Neural cell (in vitro differentiated cells): ENCODE data around the gene PRRT2. TPM values are rescaled to one million over a fixed set of nuclear protein-coding genes. Genes with fewer than 3 reads are reported as not detected.

Experiments used
- H2AFZ ChIP-seq: fragments of 200-600, 300-800 bp; sonication (generic), shearing (Covaris generic); 2 replicates; pipeline ENCODE4 v1.6.0; 2014; ENCODE audit warnings: low read depth, mild to moderate bottlenecking, antibody characterized with exemption, low read length, moderate library complexity
- H3F3A ChIP-seq: fragments of 200-600 bp; shearing (Covaris generic); 2 replicates; pipeline ENCODE4 v1.6.1; 2016; ENCODE audit warnings: mild to moderate bottlenecking, moderate library complexity, mixed read lengths, antibody characterized with exemption, low read length; ENCODE audit not compliant: insufficient read depth, poor library complexity, severe bottlenecking
- H3K27ac ChIP-seq: fragments of 200-600, 300-800 bp; sonication (generic), shearing (Covaris generic); 2 replicates; pipeline ENCODE4 v1.5.1; 2014; ENCODE audit warnings: mild to moderate bottlenecking, low read length, moderate library complexity
- H3K27me3 ChIP-seq: fragments of 300-800, 200-600 bp; sonication (generic), shearing (Covaris generic); 2 replicates; pipeline ENCODE4 v1.6.0; 2014; ENCODE audit warnings: mild to moderate bottlenecking, low read depth, low read length, moderate library complexity; ENCODE audit not compliant: insufficient read depth
- H3K36me3 ChIP-seq: fragments of 300-800, 200-600 bp; sonication (generic), shearing (Covaris generic); 2 replicates; pipeline ENCODE4 v1.5.1; 2014; ENCODE audit warnings: mild to moderate bottlenecking, antibody characterized with exemption, low read length, moderate library complexity; ENCODE audit not compliant: insufficient read depth
- H3K4me2 ChIP-seq: fragments of 300-800, 200-600 bp; sonication (generic), shearing (Covaris generic); 2 replicates; pipeline ENCODE4 v1.6.0; 2014; ENCODE audit warnings: mild to moderate bottlenecking, low read length
- H3K4me3 ChIP-seq: fragments of 300-800, 200-600 bp; sonication (generic), shearing (Covaris generic); 2 replicates; pipeline ENCODE4 v1.5.1; 2014; ENCODE audit warnings: mild to moderate bottlenecking, low read length, moderate library complexity
- H3K79me2 ChIP-seq: fragments of 200-600 bp; shearing (Covaris generic); replicated peaks from 2 replicates; pipeline ENCODE4 v1.6.0; 2014; ENCODE audit warnings: mild to moderate bottlenecking, low read length, moderate library complexity; ENCODE audit not compliant: insufficient read depth
- H3K9ac ChIP-seq: fragments of 300-800, 200-600 bp; sonication (generic), shearing (Covaris generic); 2 replicates; pipeline ENCODE4 v1.6.1; 2016; ENCODE audit warnings: mild to moderate bottlenecking, low read length, mixed read lengths
- H3K9me2 ChIP-seq: fragments of 200-600 bp; shearing (Covaris generic); 2 replicates; pipeline ENCODE4 v1.6.1; 2016; ENCODE audit warnings: mild to moderate bottlenecking, low read length, mixed read lengths; ENCODE audit not compliant: insufficient read depth
- H3K9me3 ChIP-seq: fragments of 200-600, 300-800 bp; sonication (generic), shearing (Covaris generic); 2 replicates; pipeline ENCODE4 v1.6.1; 2016; ENCODE audit warnings: mild to moderate bottlenecking, mixed run types, low read length, moderate library complexity, mixed read lengths
- H4K20me1 ChIP-seq: fragments of 200-600 bp; shearing (Covaris generic); 2 replicates; pipeline ENCODE4 v1.6.1; 2016; ENCODE audit warnings: mild to moderate bottlenecking, mixed run types; ENCODE audit not compliant: insufficient read depth
- EP300 ChIP-seq: fragments of 450-650 bp; conservative IDR thresholded peaks from 2 replicates; pipeline ENCODE4 v1.6.1; 2014; ENCODE audit warnings: antibody characterized with exemption, mild to moderate bottlenecking, moderate library complexity; ENCODE audit not compliant: poor library complexity, severe bottlenecking
- EZH2 ChIP-seq: fragments of 200-600, 300-800 bp; shearing (Covaris generic), sonication (generic); IDR thresholded peaks from 2 replicates; pipeline ENCODE4 v1.6.1; 2014; ENCODE audit warnings: antibody characterized with exemption, low read length, borderline replicate concordance, mild to moderate bottlenecking; ENCODE audit not compliant: insufficient read depth, poor library complexity, severe bottlenecking
- MXI1 ChIP-seq: fragments of 450-650 bp; conservative IDR thresholded peaks from 2 replicates; pipeline ENCODE4 v1.6.1; 2014; ENCODE audit warnings: antibody characterized with exemption, mild to moderate bottlenecking; ENCODE audit not compliant: poor library complexity, severe bottlenecking
- POLR2AphosphoS5 ChIP-seq: IDR thresholded peaks from 2 replicates; pipeline ENCODE4 v1.6.1; 2012
- RAD21 ChIP-seq: fragments of 450-650 bp; conservative IDR thresholded peaks from 2 replicates; pipeline ENCODE4 v1.6.1; 2014; ENCODE audit warnings: antibody characterized with exemption, mild to moderate bottlenecking, moderate library complexity
- SMC3 ChIP-seq: fragments of 450-650 bp; conservative IDR thresholded peaks from 2 replicates; pipeline ENCODE4 v1.6.1; 2014; ENCODE audit warnings: antibody characterized with exemption, mild to moderate bottlenecking, moderate library complexity; ENCODE audit not compliant: poor library complexity
- TAF1 ChIP-seq: IDR thresholded peaks from 2 replicates; pipeline ENCODE4 v1.6.1; 2012; ENCODE audit warnings: low read depth
- polyA plus RNA-seq: library from polyadenylated mRNA; depleted of rRNA; stranded (reverse); fragments of >200 nt; gene quantifications from 2 replicates; pipeline ENCODE4 v1.2.3, GENCODE V29; 2014
- TF ChIP-seq, protein P1 (sequence below): IDR thresholded peaks from 2 replicates; pipeline ENCODE4 v1.6.1; 2012; ENCODE audit warnings: borderline replicate concordance
- TF ChIP-seq, protein P2 (sequence below): fragments of 450-650 bp; IDR thresholded peaks from 2 replicates; pipeline ENCODE4 v1.5.1; 2014; ENCODE audit warnings: antibody characterized with exemption, mild to moderate bottlenecking, moderate library complexity; ENCODE audit not compliant: poor library complexity, severe bottlenecking

Gene PRRT2
- polyA plus RNA-seq, 1 donor from 2014 or later = 84.2 TPM

DNA sequence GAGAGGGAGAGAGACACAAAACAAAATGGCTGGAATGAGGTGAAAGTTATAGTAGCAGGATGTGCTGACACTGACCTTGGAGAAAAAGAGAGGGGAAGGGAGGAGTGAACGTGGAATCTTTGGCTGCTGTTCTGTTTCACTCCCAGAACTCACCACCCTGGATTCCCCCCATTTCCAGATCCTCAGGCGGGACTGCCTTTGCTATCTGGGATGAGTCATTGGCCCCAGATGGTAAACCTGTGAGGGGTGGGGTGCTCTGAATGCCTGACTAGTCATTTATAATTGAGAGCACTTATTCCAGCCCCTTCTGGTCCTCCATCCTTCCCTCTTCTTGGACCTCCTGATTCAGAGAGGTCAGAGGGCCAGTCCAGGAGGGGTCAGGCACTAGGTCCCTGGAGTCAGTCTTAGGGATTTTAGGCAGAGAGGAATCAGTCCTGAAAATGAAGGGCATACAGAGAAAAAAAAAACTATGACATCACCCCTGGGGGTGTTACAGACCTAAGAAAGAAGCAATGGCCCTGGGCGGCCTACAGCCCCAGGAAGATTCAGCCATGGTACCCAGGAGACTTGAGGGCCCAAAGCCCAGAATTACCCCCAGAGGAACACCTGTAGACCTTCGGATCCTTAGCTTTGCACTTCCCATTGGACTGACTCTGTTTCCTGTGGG, 36.1 kb upstream of the PRRT2 start (continued):
- TF ChIP-seq, protein P1, sequence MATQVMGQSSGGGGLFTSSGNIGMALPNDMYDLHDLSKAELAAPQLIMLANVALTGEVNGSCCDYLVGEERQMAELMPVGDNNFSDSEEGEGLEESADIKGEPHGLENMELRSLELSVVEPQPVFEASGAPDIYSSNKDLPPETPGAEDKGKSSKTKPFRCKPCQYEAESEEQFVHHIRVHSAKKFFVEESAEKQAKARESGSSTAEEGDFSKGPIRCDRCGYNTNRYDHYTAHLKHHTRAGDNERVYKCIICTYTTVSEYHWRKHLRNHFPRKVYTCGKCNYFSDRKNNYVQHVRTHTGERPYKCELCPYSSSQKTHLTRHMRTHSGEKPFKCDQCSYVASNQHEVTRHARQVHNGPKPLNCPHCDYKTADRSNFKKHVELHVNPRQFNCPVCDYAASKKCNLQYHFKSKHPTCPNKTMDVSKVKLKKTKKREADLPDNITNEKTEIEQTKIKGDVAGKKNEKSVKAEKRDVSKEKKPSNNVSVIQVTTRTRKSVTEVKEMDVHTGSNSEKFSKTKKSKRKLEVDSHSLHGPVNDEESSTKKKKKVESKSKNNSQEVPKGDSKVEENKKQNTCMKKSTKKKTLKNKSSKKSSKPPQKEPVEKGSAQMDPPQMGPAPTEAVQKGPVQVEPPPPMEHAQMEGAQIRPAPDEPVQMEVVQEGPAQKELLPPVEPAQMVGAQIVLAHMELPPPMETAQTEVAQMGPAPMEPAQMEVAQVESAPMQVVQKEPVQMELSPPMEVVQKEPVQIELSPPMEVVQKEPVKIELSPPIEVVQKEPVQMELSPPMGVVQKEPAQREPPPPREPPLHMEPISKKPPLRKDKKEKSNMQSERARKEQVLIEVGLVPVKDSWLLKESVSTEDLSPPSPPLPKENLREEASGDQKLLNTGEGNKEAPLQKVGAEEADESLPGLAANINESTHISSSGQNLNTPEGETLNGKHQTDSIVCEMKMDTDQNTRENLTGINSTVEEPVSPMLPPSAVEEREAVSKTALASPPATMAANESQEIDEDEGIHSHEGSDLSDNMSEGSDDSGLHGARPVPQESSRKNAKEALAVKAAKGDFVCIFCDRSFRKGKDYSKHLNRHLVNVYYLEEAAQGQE = no peak

DNA sequence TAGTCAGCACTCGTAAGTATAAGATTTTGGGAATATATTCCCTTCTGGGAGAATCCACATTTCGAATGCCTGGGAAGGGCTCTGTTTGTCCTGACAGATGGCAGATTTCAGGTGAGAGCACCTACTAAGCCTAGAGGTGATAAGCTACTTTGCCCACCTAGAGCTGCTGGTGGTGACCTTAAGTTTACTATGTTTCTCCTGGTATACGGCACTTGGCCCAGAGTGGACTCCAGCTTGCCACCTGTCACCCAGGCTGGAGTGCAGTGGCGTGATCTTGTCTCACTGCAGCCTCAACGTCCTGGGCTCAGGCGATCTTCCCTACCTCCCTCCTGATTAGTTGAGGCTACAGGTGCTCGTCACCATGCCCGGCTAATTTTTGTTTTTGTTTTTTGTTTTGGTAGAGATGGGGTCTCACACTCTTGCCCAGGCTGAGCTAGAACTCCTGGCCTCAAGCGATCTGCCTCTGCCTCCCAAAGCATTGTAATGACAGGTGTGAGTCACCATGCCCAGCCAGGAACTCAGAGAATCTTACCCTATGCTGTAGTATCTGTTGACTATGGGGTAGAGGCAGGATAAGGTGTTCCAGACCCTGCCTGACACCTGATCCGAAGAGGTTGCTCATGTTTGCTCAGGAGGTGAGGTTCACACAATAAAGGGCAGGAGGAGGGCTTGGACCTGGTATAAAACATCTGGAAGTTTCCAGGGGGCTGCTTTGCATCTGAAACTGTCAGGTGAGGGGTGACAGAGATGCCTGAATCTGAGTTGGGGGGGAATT, 34.2 kb upstream of the PRRT2 start, which contains the start of gene ZG16:
TSS of gene ZG16 (plus strand) at position 681 of the 775 bp plus-strand sequence. CDS start 1,011 bp downstream, outside the sequence.
- Histone ChIP-seq H3K27ac (no peak within 1 kb of the TSS), H3K9me2 (no peaks in the 10 kb centered on the region), H3K4me2 (no peak within 1 kb of the TSS), H3K79me2 (no peaks in the 10 kb centered on the region), H3K4me3 (no peak within 1 kb of the TSS), H4K20me1 (no peaks in the 10 kb centered on the region), H2AFZ (no peak within 1 kb of the TSS), H3K36me3 (no peaks in the 10 kb centered on the region), H3K9ac (no peak within 1 kb of the TSS), H3F3A (no peaks in the 10 kb centered on the region), H3K27me3 (no peaks in the 10 kb centered on the region), H3K9me3 (no peaks in the 10 kb centered on the region)
- TF ChIP-seq, protein P2, sequence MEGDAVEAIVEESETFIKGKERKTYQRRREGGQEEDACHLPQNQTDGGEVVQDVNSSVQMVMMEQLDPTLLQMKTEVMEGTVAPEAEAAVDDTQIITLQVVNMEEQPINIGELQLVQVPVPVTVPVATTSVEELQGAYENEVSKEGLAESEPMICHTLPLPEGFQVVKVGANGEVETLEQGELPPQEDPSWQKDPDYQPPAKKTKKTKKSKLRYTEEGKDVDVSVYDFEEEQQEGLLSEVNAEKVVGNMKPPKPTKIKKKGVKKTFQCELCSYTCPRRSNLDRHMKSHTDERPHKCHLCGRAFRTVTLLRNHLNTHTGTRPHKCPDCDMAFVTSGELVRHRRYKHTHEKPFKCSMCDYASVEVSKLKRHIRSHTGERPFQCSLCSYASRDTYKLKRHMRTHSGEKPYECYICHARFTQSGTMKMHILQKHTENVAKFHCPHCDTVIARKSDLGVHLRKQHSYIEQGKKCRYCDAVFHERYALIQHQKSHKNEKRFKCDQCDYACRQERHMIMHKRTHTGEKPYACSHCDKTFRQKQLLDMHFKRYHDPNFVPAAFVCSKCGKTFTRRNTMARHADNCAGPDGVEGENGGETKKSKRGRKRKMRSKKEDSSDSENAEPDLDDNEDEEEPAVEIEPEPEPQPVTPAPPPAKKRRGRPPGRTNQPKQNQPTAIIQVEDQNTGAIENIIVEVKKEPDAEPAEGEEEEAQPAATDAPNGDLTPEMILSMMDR = no peak
- no peak for TF ChIP-seq POLR2AphosphoS5
- no peak for TF ChIP-seq SMC3
- no peak for TF ChIP-seq EZH2
- no peak for TF ChIP-seq RAD21
- TF ChIP-seq, protein P1 = no peak
- no peak for TF ChIP-seq TAF1
- no peak for TF ChIP-seq EP300
- TF ChIP-seq MXI1 = no peak
